GM18873 (cell line): ENCODE measurements around the gene TNIK.
A peak's percentile ranks its signal among the peaks of the same experiment; 100 is the strongest.
"Not testable (repeated sequence)": the region's sequence is repeated elsewhere in the genome, so short reads cannot be mapped to it uniquely, and the experiment has no call there.

Source experiments
- ATAC-seq: cut with Tn5 transposase; IDR thresholded peaks from one replicate; pipeline ENCODE4 v1.9.1; 2021; ENCODE audit warnings: mild to moderate bottlenecking, moderate library complexity, moderate number of reproducible peaks; ENCODE audit not compliant: unreplicated experiment, low FRiP score

TNIK gene

DNA sequence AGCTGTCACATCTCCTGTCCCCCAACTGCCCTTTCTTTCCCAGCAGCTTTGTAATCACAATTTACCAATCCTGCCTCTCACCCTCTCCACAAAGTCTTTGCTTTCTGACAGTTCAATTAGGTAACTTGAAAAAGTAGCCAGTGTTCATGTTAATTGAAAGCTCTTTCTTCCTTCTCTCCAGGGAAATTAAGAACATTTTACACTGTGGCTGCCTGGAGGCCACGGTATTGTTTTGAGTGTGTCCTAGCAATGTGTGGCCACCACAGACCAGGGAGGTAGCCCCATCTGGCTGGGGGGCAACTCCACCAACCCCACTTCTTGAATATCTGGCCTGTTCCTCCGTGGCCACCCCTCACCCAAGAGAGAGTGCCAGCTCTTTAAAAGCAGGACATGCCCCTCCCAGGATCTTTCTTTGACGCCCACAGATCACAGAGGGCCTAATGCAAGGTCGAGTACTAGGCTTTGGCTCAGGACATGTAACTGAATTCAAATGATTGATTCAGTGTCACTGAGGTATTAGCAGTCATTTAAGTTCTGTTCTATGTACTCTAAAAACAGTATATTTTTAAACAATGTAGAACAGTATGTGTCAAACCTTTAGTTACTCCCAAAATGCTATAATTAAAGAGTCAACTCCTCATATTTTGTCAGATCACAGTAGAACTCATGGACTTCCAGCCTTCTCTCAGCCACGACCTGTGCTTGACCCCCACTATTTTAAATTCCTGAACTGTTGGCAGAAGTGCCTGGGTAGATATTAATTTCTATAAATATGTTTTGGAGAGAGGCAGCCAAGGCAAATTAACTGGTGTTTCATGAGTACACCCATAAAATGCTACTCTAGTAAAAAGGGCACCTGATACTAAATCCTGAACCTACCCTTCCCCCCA lies 164.5 kb downstream of the TNIK start:
- no peak for ATAC-seq

DNA sequence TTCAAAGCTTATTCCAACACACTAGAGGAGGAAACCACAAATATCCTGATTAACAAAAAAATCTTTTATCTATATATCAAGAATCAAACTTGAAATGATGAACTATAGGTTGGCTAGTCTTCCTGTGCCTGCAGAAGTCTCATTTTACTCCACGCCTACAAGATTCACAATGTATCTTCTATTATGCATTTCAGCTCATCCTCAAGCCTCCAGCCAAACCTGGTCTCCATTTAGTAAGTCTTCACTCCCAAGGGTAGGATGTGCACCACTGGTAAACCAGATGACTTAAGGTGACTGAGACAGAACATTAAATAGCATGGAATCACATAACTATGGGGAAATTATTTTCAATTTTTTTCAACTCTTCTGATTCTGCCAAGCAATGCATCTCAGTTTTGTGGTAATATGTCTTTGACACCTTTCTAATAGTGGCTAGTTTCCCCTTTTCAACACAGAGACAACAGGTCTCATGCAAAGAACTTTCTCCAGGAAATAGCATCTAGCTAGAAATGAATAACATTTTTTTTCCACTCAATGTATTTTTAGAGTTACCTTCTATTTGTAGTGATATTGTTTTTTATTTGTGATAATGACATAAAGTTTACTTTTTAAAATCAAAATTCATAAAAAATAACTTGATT lies 166.9 kb downstream of the TNIK start:
- no peak for ATAC-seq

GRCh38 chr3:171290680-171291079 lies 169.5 kb downstream of the TNIK start:
- no peak for ATAC-seq

GRCh38 chr3:171289291-171289690 lies 170.9 kb downstream of the TNIK start:
- ATAC-seq = no peak

DNA sequence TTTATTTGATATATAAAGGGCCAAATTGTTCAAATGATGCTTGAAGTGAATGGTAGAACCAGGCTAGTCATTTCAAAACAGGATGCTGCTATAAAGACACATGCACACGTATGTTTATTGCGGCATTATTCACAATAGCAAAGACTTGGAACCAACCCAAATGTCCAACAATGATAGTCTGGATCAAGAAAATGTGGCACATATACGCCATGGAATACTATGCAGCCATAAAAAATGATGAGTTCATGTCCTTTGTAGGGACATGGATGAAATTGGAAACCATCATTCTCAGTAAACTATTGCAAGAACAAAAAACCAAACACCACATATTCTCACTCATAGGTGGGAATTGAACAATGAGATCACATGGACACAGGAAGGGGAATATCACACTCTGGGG lies 172.4 kb downstream of the TNIK start:
- not testable (repeated sequence) for ATAC-seq

GRCh38 chr3:171286580-171287249 lies 173.5 kb downstream of the TNIK start:
- peak; percentile 49 for ATAC-seq

DNA sequence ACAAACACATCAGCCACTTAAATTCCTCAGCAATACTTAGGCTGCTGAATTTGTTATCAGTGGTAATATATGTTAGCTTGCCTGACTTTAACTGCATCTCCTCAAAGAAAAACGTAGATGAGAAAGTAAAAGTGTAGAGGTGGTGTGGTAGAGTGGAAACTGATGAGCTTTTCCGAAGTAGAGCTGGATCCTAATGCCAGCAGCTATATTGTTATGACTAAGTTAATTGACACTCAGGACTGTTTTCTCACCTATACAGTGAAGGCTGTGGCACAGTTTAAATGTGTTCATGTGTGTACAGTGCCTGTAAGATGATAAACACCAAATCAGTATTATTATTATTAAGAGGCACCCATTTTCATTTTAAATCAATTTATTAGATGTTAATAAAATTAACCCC lies 174.9 kb downstream of the TNIK start:
- peak; percentile 33 for ATAC-seq

DNA sequence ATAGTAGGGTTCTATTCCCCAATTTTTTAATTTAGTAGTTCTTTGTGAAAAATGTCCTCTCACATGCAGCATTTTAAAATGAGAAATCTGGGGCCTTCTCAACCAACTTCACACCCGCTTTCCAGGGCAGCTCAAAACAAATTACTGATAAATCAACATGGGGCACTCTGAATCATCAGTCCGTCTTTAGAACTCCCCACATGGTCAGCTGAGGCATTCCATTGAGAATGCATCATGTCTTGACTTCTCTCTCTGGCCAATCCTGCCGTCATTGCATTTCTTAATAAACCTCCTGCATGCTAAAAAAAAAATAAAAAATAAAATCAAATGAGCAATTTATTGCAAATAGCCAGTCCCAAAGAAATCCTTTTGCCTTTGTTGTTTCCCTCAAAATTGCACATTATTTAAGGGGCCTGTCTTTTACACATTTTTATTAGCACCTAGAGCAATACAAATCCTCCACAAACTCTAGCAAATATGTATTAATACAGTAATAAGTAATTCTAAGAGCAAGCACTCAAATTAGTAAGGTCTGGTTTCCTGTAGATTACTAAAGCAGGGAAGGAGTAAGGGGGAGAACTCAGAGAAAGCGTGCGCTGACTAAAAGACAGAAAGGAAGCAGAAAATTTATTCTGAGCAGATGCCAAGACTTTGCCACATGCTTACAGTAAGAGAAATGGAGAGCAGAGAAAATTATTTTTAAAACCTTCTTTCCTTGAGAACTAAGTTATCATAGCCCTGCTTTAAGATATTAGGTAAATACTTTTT lies 175.7 kb downstream of the TNIK start:
- no peak for ATAC-seq

- no peak for ATAC-seq
Measured at GRCh38 chr3:171283848-171284222, 176.4 kb downstream of the TNIK start.

GRCh38 chr3:171283183-171283847 lies 176.9 kb downstream of the TNIK start:
- ATAC-seq = no peak

DNA sequence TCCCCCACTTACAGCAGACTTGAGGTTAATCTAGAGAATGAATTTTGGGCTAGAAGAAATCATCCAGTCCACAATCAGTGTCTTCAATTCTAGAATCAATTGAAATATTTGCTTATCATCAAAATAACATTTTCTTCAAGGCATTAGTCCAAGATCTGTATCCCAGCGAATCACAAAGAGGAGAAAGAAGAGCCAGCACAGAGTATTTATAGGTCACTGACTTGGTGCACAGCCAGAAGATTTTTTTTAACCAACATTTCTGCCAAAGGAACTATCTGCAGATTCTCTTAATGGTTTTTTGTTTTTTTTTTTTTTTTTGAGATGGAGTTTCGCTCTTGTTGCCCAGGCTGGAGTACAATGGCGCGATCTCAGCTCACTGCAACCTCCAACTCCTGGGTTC lies 178.2 kb downstream of the TNIK start:
- no peak for ATAC-seq

- no peak for ATAC-seq
Measured at GRCh38 chr3:171281256-171281992, 178.8 kb downstream of the TNIK start.

GRCh38 chr3:171279972-171280371 lies 180.2 kb downstream of the TNIK start:
- no peak for ATAC-seq

GRCh38 chr3:171278299-171278590 lies 182.0 kb downstream of the TNIK start:
- ATAC-seq = no peak

- no peak for ATAC-seq
Measured at GRCh38 chr3:171277456-171278298, 182.5 kb downstream of the TNIK start.

GRCh38 chr3:171276923-171277322 lies 183.3 kb downstream of the TNIK start:
- ATAC-seq = no peak

DNA sequence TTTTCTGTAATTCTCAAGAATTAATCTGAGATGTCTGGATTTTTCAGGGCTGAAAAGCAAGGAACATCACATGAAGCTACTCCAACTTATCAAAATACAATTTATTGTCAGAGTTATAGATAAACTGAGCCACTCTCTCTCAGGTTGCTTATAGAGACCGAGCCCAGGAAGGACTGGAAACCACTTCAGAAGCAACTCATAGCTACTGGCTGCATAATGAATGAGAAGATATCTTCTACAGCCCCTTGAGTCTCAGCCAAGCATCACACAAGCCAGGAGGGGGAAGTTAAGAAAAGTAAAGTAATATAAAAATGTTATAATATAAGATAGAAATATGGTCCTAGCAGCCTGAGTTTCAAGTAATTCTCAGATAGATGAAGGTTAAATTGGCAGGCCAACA lies 186.0 kb downstream of the TNIK start:
- no peak for ATAC-seq

DNA sequence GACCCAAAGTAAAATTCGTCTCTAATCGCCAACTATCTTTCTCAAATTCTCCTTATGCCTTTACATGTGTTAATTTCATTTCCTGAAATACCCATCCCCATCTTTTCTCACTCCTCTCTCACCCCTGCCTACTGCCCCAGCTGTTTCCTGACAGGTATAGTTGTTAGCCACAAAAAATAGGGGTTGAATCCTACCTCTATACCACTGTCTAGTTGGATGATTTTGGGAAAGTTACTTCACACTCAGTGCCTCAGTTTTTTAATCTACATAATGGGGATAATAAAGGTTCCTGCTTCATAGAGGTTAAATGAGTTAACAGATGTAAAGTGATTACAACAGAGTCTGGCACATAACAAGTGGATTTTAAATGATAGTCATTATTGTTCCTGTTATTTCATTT lies 189.7 kb downstream of the TNIK start:
- no peak for ATAC-seq

DNA sequence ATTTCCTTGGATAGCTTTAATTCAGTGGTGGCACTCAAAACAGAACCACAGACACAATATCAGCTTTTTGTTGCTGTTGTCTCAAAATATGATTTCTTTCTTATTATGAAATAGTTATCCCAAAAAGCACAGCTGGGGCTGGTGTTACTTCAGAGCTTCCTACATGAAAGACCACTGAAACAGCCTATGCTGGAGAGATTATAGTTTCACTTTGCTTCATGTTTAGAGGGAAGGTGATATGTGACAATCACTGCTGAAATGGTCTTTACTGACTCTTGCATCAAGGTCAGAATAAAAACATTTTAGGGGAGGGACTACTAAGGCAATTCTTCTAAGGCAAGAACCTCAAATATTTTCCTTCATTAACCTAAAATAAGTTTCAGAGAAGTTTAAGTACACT lies 190.7 kb downstream of the TNIK start:
- ATAC-seq = no peak
